Hematopoietic multipotent progenitor cell (in vitro differentiated cells): ENCODE results near the gene RADX. TPM values are rescaled to one million over a fixed set of nuclear protein-coding genes. Genes with fewer than 3 reads are reported as not detected.
"Not testable (repeated sequence)": the region's sequence is repeated elsewhere in the genome, so short reads cannot be mapped to it uniquely, and the experiment has no call there.

ENCODE experiments used
- DNase-seq, 3 donors: peaks; one replicate each; pipeline ENCODE4 v3.0.0-alpha.2; 2011 to 2015; ENCODE audit warnings: low read depth in 2 of 3, low spot score in 2 of 3
- total RNA-seq: library from RNA; depleted of rRNA; stranded (reverse); fragments of >200 nt; gene quantifications from one replicate; pipeline ENCODE4 v1.2.3, GENCODE V29; 2012

The RADX gene
- total RNA-seq: 3.8 TPM

GRCh38 chrX:106611679-106612392 is at the start of gene RADX:
TSS of gene RADX (plus strand) at chrX:106611978. CDS start at chrX:106612081, 103 bp downstream.
- DNase-seq: peak; percentile 59 to 93 (median 87)

- no peak for DNase-seq
Measured at GRCh38 chrX:106564986-106565385, 46.8 kb upstream of the RADX start.

GRCh38 chrX:106566362-106566761 is 45.4 kb upstream of the RADX start:
- DNase-seq: no peak

GRCh38 chrX:106581856-106582255 is 29.9 kb upstream of the RADX start:
- no peak for DNase-seq

- DNase-seq: no peak
Measured at GRCh38 chrX:106585478-106585877, 26.3 kb upstream of the RADX start.

- DNase-seq: no peak
Measured at GRCh38 chrX:106588801-106589200, 23.0 kb upstream of the RADX start.

GRCh38 chrX:106599411-106599810 is 12.4 kb upstream of the RADX start:
- DNase-seq: no peak

- no peak for DNase-seq
Measured at GRCh38 chrX:106606571-106606970, 5.2 kb upstream of the RADX start.

GRCh38 chrX:106608016-106608415 is 3.8 kb upstream of the RADX start:
- DNase-seq: peak in 1 of 3 donors; percentile 17

- no peak for DNase-seq
Measured at GRCh38 chrX:106611317-106611678, 480 bp upstream of the RADX start.

- no peak for DNase-seq
Measured at GRCh38 chrX:106612393-106612763, 600 bp downstream of the RADX start.

- no peak for DNase-seq
Measured at GRCh38 chrX:106613277-106613676, 1.5 kb downstream of the RADX start.

- DNase-seq: no peak
Measured at GRCh38 chrX:106615041-106615440, 3.3 kb downstream of the RADX start.

GRCh38 chrX:106619797-106620196 is 8.0 kb downstream of the RADX start:
- DNase-seq: peak in 1 of 3 donors; percentile 19

- no peak for DNase-seq
Measured at GRCh38 chrX:106621836-106622235, 10.1 kb downstream of the RADX start.

- DNase-seq: no peak
Measured at GRCh38 chrX:106626789-106627188, 15.0 kb downstream of the RADX start.

GRCh38 chrX:106631615-106632014 is 19.8 kb downstream of the RADX start:
- DNase-seq: no peak

GRCh38 chrX:106649523-106650428 is 38.0 kb downstream of the RADX start:
- DNase-seq: peak in 1 of 3 donors; percentile 8

- DNase-seq: not testable (repeated sequence)
Measured at GRCh38 chrX:106653625-106654024, 41.8 kb downstream of the RADX start.

GRCh38 chrX:106670631-106671030 is 58.9 kb downstream of the RADX start:
- DNase-seq: no peak

- DNase-seq: no peak
Measured at GRCh38 chrX:106672527-106672926, 60.7 kb downstream of the RADX start.

GRCh38 chrX:106680716-106681115 is 68.9 kb downstream of the RADX start:
- DNase-seq: no peak
